GM15510 (cell line): ENCODE measurements around the gene TMEM229B.

ENCODE experiments used
- POLR2A ChIP-seq: IDR thresholded peaks from 3 replicates; pipeline ENCODE4 v1.6.1; 2011; ENCODE audit warnings: borderline replicate concordance; ENCODE audit not compliant: insufficient read length; ENCODE audit errors: extremely low read depth

TMEM229B gene

GRCh38 chr14:67487937-67488893 is at the start of gene TMEM229B:
Gene TMEM229B (minus strand): TSS chr14:67488721. CDS start chr14:67473923, 14,798 bp downstream.
- TF ChIP-seq POLR2A = peak; percentile 21

GRCh38 chr14:67537736-67538135 is 49.2 kb upstream of the TMEM229B start:
- no peak for TF ChIP-seq POLR2A

DNA sequence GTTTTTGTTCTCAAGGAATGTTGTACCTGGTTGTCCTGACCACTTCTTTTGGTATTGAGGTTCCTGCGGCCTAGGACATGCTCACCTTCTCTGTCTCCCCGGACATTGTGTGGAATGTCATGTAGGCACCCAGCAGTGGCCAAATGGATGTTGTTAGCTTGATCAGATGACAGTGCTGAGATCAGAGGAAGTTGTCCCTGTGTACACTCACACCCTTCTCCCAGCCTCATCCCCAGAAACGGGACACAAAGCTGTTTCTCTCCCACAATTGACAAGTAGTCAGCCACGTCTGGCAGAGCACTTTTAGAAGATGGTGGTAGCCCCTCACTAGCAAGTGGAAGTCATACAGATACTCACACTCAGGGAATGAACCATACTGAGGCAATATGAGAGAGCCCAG is 47.6 kb upstream of the TMEM229B start:
- no peak for TF ChIP-seq POLR2A

DNA sequence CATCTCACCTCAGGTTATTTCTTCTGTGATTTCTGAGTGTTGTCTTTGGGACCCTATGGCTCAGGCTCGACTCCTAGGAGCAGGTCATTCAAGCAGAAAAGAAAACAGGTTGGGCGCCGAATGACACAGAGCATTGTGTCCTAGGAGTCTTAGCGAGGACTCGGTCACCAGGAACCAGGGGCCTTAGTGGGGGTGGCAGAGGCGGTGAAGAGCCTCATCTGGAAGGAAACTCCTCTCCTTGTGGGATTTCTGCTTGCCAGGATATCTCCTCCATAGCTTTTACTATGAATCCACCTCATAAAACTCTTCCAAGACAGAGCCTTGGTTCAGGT is 45.2 kb upstream of the TMEM229B start:
- TF ChIP-seq POLR2A = no peak

- TF ChIP-seq POLR2A = no peak
These were observed 44.7 kb upstream of the TMEM229B start, which contains the start of gene PLEKHH1 for GRCh38 chr14:67532998-67533753. Gene PLEKHH1 (plus strand): TSS chr14:67533290. CDS start chr14:67541868, 8,578 bp downstream.

DNA sequence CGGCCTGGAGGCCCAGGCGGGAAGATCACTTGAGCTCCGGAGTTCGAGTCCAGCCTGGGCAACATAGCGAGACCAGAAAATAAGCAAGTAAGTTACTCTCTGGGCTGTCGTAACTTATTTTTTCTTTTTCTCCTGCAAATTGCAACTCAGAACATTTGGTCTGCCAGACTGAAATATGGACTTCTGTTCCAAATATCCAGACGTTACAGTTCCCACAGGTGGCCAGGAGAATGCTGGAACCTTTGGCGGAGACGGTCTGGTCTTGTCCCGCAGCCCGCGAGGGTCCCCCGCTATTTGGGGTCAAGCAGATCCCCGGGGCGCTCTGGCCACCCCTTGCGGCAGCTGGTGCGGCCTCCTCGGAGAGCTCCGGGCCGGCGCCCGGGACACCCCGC is 44.1 kb upstream of the TMEM229B start:
- no peak for TF ChIP-seq POLR2A

GRCh38 chr14:67529947-67530935 is 41.7 kb upstream of the TMEM229B start:
- no peak for TF ChIP-seq POLR2A

DNA sequence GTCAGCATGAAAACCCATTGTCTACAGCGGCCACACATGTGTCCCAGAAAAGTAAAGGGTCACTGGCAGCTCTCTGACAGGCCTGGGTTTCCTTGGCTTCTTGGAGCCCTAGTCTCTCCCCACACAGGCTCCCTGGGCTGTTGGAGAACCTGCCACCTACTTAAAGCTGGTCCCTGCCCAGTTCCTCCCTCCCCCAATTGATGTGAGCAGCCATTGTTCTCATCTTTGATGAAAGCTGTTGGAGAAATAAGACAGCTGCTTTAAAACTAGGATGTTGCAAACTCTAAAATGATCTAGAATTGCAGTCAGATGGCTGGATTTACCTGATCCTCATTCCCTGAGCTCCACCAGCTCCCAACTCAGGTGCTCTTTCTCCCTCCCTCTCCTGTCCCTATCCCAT is 39.8 kb upstream of the TMEM229B start:
- no peak for TF ChIP-seq POLR2A

- no peak for TF ChIP-seq POLR2A
These were observed 39.2 kb upstream of the TMEM229B start for GRCh38 chr14:67527756-67528155.

GRCh38 chr14:67526676-67527459 is 38.3 kb upstream of the TMEM229B start:
- no peak for TF ChIP-seq POLR2A

DNA sequence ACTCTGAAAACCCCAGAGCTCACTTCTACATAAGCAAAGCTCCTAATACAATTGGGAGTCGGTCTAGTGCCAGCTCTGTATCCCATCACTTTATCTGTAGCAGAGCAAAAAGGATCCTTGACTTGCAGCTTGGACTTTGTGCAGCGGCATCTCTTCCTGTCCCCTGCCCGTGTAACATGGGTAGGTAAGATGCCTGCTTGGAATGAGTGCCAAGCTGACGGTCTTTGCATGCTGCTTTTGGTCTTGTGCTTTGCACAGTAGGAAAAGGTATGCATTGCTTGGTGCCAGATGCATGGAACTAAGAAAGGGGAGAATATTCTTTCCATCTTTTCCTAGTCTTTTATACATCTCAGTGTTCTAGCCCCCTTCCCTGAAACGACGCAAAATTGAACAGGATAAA is 37.7 kb upstream of the TMEM229B start:
- TF ChIP-seq POLR2A = no peak

DNA sequence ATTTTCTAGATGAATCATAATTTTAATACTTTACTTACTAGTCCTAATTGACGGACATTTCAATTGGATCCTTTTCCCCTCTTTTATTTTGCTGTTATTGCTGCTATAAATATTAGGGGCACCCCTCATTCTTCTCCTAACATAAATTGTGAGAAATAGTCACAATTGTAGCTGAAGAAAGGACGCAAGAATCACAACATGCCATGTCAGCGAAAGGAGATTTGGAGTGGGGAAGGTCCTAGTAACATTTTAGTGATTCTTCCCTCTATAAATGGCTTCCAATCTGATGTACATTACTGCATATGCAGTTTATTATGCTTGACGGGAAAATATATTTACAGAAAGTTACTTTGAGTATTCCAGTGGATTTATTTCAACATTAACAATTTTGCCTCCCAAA is 36.9 kb upstream of the TMEM229B start:
- TF ChIP-seq POLR2A = no peak

DNA sequence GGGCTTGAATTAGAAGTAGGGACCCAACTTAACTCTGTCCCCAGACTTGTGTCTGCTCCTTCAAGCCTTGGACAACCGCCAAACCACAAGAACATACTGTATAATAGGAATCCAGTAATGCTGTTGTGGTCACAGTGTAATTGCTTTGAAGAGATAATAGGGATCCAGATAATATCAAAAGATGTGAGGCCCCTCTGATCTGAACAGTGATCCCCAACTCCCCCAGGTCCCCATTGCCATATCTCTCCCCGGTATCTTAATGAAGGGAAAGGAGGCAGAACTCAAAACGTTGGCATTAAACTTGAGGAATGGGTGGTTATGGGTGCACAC is 36.1 kb upstream of the TMEM229B start:
- TF ChIP-seq POLR2A = no peak
